ENCODE data around the gene SNX32.

SNX32 gene

DNA sequence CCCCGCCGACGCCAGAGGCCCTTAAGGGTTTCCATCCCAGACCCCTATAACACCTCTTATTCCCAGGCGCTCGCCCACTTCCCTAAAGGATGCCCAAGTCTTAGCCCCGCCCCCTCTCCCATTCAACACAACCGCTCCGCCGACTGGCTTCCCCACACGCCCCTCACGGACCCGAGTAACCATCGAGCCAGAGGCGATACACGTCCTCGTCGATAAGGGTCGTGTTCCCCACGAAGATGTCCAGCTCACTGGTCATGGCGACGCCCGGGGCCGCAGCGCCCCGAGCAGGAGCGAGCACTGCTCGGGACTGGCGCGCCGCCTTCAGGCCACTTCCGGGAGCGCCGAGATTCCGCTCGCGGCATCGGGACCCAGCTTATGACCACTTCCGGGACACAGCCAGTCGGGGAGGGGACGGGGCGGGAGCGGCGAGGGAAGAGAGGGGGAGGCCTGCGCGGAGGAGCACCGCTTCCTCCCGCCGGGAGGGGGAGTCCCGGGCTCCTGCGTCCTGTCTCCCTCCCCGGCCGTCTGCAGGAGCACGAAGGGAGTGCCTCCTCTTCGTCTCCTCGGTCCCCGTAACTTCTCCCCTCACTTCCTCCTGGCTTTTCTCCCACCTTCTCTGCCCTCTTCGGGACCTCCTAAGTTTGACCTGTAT, 54.5 kb downstream of the SNX32 start, which contains the start of gene FIBP (continued):
- TF ChIP-seq ZNF677 (tag by site-specific recombination; IDR thresholded peaks at IDR 0.05) (no peak), ZSCAN16 (tag by site-specific recombination; IDR thresholded peaks at IDR 0.05) (no peak), ZNF114 (tag by site-specific recombination; IDR thresholded peaks at IDR 0.05) (no peak), ZNF707 (tag by site-specific recombination; IDR thresholded peaks at IDR 0.05) (no peak), ZNF560 (tag by site-specific recombination; IDR thresholded peaks at IDR 0.05; ENCODE audit: borderline replicate concordance) (no peak), ZNF341 (tag by site-specific recombination; IDR thresholded peaks at IDR 0.05; ENCODE audit: low read depth) (peak; percentile 77), SETDB1 (IDR thresholded peaks at IDR 0.05; ENCODE audit: insufficient read length, low read length) (no peak), ZNF571 (tag by site-specific recombination; IDR thresholded peaks at IDR 0.05) (no peak), ZNF747 (tag by site-specific recombination; IDR thresholded peaks at IDR 0.05) (no peak), ZBTB20 (tag by site-specific recombination; IDR thresholded peaks at IDR 0.05) (peak; percentile 43), ZNF555 (tag by site-specific recombination; conservative IDR thresholded peaks at IDR 0.05) (no peak), ZFP41 (tag by site-specific recombination; IDR thresholded peaks at IDR 0.05; ENCODE audit: borderline replicate concordance) (no peak), SP7 (tag by site-specific recombination; IDR thresholded peaks at IDR 0.05) (peak; percentile 72), ZNF623 (tag by site-specific recombination; IDR thresholded peaks at IDR 0.05) (no peak), PRDM1 (tag by site-specific recombination; IDR thresholded peaks at IDR 0.05) (no peak), ZNF404 (tag by site-specific recombination; IDR thresholded peaks at IDR 0.05) (no peak), ZNF132 (tag by site-specific recombination; IDR thresholded peaks at IDR 0.05; ENCODE audit: borderline replicate concordance) (no peak)
- TF ChIP-seq, protein P1, sequence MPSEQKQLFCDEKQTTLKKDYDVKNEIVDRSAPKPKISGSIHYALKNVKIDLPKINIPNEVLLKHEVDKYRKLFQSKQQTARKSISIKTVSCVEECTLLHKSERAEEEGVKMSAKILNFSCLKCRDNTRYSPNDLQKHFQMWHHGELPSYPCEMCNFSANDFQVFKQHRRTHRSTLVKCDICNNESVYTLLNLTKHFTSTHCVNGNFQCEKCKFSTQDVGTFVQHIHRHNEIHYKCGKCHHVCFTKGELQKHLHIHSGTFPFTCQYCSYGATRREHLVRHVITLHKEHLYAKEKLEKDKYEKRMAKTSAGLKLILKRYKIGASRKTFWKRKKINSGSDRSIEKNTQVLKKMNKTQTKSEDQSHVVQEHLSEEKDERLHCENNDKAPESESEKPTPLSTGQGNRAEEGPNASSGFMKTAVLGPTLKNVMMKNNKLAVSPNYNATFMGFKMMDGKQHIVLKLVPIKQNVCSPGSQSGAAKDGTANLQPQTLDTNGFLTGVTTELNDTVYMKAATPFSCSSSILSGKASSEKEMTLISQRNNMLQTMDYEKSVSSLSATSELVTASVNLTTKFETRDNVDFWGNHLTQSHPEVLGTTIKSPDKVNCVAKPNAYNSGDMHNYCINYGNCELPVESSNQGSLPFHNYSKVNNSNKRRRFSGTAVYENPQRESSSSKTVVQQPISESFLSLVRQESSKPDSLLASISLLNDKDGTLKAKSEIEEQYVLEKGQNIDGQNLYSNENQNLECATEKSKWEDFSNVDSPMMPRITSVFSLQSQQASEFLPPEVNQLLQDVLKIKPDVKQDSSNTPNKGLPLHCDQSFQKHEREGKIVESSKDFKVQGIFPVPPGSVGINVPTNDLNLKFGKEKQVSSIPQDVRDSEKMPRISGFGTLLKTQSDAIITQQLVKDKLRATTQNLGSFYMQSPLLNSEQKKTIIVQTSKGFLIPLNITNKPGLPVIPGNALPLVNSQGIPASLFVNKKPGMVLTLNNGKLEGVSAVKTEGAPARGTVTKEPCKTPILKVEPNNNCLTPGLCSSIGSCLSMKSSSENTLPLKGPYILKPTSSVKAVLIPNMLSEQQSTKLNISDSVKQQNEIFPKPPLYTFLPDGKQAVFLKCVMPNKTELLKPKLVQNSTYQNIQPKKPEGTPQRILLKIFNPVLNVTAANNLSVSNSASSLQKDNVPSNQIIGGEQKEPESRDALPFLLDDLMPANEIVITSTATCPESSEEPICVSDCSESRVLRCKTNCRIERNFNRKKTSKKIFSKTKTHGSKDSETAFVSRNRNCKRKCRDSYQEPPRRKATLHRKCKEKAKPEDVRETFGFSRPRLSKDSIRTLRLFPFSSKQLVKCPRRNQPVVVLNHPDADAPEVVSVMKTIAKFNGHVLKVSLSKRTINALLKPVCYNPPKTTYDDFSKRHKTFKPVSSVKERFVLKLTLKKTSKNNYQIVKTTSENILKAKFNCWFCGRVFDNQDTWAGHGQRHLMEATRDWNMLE (tag by site-specific recombination; conservative IDR thresholded peaks at IDR 0.05; ENCODE audit: low read depth), result no peak
- TF ChIP-seq, protein P2, sequence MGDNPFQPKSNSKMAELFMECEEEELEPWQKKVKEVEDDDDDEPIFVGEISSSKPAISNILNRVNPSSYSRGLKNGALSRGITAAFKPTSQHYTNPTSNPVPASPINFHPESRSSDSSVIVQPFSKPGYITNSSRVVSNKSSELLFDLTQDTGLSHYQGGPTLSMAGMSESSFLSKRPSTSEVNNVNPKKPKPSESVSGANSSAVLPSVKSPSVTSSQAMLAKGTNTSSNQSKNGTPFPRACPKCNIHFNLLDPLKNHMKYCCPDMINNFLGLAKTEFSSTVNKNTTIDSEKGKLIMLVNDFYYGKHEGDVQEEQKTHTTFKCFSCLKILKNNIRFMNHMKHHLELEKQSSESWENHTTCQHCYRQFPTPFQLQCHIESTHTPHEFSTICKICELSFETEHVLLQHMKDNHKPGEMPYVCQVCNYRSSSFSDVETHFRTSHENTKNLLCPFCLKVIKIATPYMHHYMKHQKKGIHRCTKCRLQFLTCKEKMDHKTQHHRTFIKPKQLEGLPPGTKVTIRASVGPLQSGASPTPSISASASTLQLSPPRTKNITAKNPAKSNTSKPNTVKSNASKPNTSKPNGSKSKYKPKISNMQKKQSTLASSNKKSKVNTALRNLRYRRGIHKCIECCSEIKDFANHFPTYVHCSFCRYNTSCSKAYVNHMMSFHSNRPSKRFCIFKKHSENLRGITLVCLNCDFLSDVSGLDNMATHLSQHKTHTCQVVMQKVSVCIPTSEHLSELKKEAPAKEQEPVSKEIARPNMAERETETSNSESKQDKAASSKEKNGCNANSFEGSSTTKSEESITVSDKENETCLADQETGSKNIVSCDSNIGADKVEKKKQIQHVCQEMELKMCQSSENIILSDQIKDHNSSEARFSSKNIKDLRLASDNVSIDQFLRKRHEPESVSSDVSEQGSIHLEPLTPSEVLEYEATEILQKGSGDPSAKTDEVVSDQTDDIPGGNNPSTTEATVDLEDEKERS (tag by site-specific recombination; IDR thresholded peaks at IDR 0.05), result no peak
- TF ChIP-seq, protein P3, sequence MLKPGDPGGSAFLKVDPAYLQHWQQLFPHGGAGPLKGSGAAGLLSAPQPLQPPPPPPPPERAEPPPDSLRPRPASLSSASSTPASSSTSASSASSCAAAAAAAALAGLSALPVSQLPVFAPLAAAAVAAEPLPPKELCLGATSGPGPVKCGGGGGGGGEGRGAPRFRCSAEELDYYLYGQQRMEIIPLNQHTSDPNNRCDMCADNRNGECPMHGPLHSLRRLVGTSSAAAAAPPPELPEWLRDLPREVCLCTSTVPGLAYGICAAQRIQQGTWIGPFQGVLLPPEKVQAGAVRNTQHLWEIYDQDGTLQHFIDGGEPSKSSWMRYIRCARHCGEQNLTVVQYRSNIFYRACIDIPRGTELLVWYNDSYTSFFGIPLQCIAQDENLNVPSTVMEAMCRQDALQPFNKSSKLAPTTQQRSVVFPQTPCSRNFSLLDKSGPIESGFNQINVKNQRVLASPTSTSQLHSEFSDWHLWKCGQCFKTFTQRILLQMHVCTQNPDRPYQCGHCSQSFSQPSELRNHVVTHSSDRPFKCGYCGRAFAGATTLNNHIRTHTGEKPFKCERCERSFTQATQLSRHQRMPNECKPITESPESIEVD (tag by site-specific recombination; IDR thresholded peaks at IDR 0.05), result no peak
- TF ChIP-seq, protein P4, sequence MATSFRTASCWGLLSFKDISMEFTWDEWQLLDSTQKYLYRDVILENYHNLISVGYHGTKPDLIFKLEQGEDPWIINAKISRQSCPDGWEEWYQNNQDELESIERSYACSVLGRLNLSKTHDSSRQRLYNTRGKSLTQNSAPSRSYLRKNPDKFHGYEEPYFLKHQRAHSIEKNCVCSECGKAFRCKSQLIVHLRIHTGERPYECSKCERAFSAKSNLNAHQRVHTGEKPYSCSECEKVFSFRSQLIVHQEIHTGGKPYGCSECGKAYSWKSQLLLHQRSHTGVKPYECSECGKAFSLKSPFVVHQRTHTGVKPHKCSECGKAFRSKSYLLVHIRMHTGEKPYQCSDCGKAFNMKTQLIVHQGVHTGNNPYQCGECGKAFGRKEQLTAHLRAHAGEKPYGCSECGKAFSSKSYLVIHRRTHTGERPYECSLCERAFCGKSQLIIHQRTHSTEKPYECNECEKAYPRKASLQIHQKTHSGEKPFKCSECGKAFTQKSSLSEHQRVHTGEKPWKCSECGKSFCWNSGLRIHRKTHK (tag by site-specific recombination; IDR thresholded peaks at IDR 0.05), result no peak
- TF ChIP-seq, protein P5, sequence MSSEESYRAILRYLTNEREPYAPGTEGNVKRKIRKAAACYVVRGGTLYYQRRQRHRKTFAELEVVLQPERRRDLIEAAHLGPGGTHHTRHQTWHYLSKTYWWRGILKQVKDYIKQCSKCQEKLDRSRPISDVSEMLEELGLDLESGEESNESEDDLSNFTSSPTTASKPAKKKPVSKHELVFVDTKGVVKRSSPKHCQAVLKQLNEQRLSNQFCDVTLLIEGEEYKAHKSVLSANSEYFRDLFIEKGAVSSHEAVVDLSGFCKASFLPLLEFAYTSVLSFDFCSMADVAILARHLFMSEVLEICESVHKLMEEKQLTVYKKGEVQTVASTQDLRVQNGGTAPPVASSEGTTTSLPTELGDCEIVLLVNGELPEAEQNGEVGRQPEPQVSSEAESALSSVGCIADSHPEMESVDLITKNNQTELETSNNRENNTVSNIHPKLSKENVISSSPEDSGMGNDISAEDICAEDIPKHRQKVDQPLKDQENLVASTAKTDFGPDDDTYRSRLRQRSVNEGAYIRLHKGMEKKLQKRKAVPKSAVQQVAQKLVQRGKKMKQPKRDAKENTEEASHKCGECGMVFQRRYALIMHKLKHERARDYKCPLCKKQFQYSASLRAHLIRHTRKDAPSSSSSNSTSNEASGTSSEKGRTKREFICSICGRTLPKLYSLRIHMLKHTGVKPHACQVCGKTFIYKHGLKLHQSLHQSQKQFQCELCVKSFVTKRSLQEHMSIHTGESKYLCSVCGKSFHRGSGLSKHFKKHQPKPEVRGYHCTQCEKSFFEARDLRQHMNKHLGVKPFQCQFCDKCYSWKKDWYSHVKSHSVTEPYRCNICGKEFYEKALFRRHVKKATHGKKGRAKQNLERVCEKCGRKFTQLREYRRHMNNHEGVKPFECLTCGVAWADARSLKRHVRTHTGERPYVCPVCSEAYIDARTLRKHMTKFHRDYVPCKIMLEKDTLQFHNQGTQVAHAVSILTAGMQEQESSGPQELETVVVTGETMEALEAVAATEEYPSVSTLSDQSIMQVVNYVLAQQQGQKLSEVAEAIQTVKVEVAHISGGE (tag by site-specific recombination; conservative IDR thresholded peaks at IDR 0.05; ENCODE audit: low read depth), result peak; percentile 96

All from HEK293 (cell line).